Activated T-cell treated with anti-CD3 and anti-CD28 coated beads for 1 hour (primary cell): ENCODE data around the gene LCAT.
"Not testable (repeated sequence)": the region's sequence is repeated elsewhere in the genome, so short reads cannot be mapped to it uniquely, and the experiment has no call there.

Source experiments
- DNase-seq: peaks from one replicate; pipeline ENCODE4 v3.0.0-alpha.2; 2020; ENCODE audit warnings: low read depth

LCAT gene

GRCh38 chr16:67946966-67947558 lies 3.1 kb upstream of the LCAT start:
- no peak for DNase-seq

GRCh38 chr16:67946128-67946569 lies 2.2 kb upstream of the LCAT start:
- no peak for DNase-seq

GRCh38 chr16:67945392-67945933 lies 1.5 kb upstream of the LCAT start:
- no peak for DNase-seq

GRCh38 chr16:67944690-67945391 lies 921 bp upstream of the LCAT start:
- no peak for DNase-seq

GRCh38 chr16:67943256-67943618 lies 683 bp downstream of the LCAT start:
- no peak for DNase-seq

GRCh38 chr16:67942510-67943255 lies 1.2 kb downstream of the LCAT start:
- DNase-seq = no peak

GRCh38 chr16:67942200-67942509 lies 1.8 kb downstream of the LCAT start:
- no peak for DNase-seq

- DNase-seq = no peak
Measured at GRCh38 chr16:67941469-67942199, 2.3 kb downstream of the LCAT start.

- no peak for DNase-seq
Measured at GRCh38 chr16:67940446-67941089, 3.4 kb downstream of the LCAT start.

- DNase-seq = peak; percentile 28
Measured at GRCh38 chr16:67939507-67940445, 4.1 kb downstream of the LCAT start.

- DNase-seq = not testable (repeated sequence)
Measured at GRCh38 chr16:67937713-67938112, 6.2 kb downstream of the LCAT start.

GRCh38 chr16:67936880-67937605 lies 6.9 kb downstream of the LCAT start:
- peak; percentile 59 for DNase-seq

GRCh38 chr16:67936124-67936879 lies 7.6 kb downstream of the LCAT start, which contains the start of gene PSMB10:
Gene PSMB10 (minus strand): TSS chr16:67936850. CDS start chr16:67936749, 101 bp downstream.
- DNase-seq = peak; percentile 37

GRCh38 chr16:67935402-67936123 lies 8.4 kb downstream of the LCAT start:
- peak; percentile 88 for DNase-seq

GRCh38 chr16:67935101-67935401 lies 8.9 kb downstream of the LCAT start:
- no peak for DNase-seq

GRCh38 chr16:67934306-67935100 lies 9.4 kb downstream of the LCAT start:
- DNase-seq = no peak

GRCh38 chr16:67933805-67934204 lies 10.1 kb downstream of the LCAT start:
- DNase-seq = no peak

- DNase-seq = no peak
Measured at GRCh38 chr16:67932462-67932840, 11.5 kb downstream of the LCAT start.
